ENCODE data around the gene DNAH8. TPM values are rescaled to one million over a fixed set of nuclear protein-coding genes. Genes with fewer than 3 reads are reported as not detected.

Gene DNAH8
- total and polyA plus RNA-seq, 2 donors (not counting 3 experiments of a cell fraction or from before 2014, with no cell fraction given), result 0.29 to 0.61 TPM

DNA sequence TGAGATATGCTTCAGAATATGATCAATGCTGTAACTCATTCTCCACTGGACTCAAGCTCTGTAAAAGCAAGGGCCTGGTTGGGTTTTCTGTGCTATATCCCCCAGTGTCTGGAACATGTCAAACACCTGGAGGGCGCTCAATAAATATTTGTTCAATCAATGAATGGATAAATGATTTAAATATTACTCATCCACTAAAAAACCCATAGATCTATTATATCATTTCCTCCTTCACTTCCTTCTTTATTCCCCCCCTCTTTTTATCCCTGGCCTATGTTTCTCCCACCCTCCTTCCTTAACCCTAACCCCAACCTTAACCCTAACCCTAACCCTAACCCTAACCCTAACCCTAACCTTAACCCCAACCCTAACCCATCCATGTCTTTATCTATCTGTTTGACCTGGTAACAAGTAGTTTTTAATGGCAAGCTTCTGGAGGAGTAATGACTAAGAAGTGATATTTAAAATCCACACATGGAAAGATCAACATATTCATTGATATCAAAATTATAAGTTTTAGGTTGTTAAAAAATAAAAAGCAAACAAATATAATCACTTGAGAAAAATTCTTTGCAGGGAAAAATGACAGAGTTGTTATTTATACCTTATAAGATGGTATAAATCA is 229.7 kb downstream of the DNAH8 start:
- Histone ChIP-seq H3K4me2 (ENCODE audit: insufficient read depth, low read length) (no peak overlapping the region), H3K9me3 (replicated peaks; ENCODE audit: control insufficient read depth, insufficient read depth, low read length) (no peaks in the 10 kb centered on the region), H3K4me1 (ENCODE audit: control insufficient read depth, extremely low read depth, insufficient read depth, low read length) (no peaks in the 10 kb centered on the region), H4K20me1 (replicated peaks; ENCODE audit: control insufficient read depth, extremely low read depth, insufficient read depth, low read length) (no peaks in the 10 kb centered on the region), H3K27me3 (ENCODE audit: control insufficient read depth in 2 of 2, insufficient read depth in 2 of 2, low read length in 2 of 2) (peaks cover 3 to 5% of the 10 kb centered on the region in 2 experiments), H3K36me3 (ENCODE audit: control insufficient read depth in 2 of 2, extremely low read depth in 1 of 2, insufficient read depth in 2 of 2, low read length in 2 of 2) (no peaks in the 10 kb centered on the region), H3K4me3 (replicated peaks in 1 of 3; ENCODE audit: insufficient read depth in 1 of 3, low read depth in 1 of 3, low read length in 3 of 3) (no peak overlapping the region), H3K27ac (ENCODE audit: insufficient read depth, low read depth, low read length) (no peak overlapping the region), H3K9me1 (replicated peaks; ENCODE audit: control insufficient read depth, extremely low read depth, insufficient read depth, low read length) (no peaks in the 10 kb centered on the region), H3K79me2 (ENCODE audit: control insufficient read depth, insufficient read depth, low read length) (no peaks in the 10 kb centered on the region), H2AFZ (ENCODE audit: low read depth, low read length) (no peak overlapping the region), H3K9ac (replicated peaks; ENCODE audit: extremely low read depth, insufficient read depth, low read length) (no peak overlapping the region)
- CTCF ChIA-PET, result no interaction called here
- TF ChIP-seq JUN (IDR thresholded peaks at IDR 0.05; ENCODE audit: borderline replicate concordance, insufficient read depth, insufficient read length, low read depth) (no peak), CTCF (IDR thresholded peaks at IDR 0.05; ENCODE audit: extremely low read depth in 1 of 2, insufficient read depth in 1 of 2, low read depth in 1 of 2, low read length in 2 of 2) (no peak), POLR2AphosphoS5 (IDR thresholded peaks at IDR 0.05; ENCODE audit: insufficient read depth, low read depth, low read length) (no peak), FOS (IDR thresholded peaks at IDR 0.05; ENCODE audit: borderline replicate concordance, insufficient read depth, low read length) (no peak)
- dilution Hi-C loops (cut with MboI; ENCODE audit: extremely low pct_ligation_motif_present, low sequenced_read_pairs), result no loop called here
- BruUV-seq (replicated peaks), result no TSS peak
- DNase-seq (ENCODE audit: low read depth, low spot score) (no peak), FAIRE-seq (peak; percentile 78)
- POLR2A ChIA-PET, result no interaction called here
- intact Hi-C loops (cut with micrococcal nuclease), result no loop called here

- H3K36me3 ChIP-seq (ENCODE audit: control insufficient read depth in 2 of 2, extremely low read depth in 1 of 2, insufficient read depth in 2 of 2, low read length in 2 of 2), result no peaks in the 10 kb centered on the region
- no peak overlapping the region for H2AFZ ChIP-seq (ENCODE audit: low read depth, low read length)
- no peak overlapping the region for H3K9ac ChIP-seq (replicated peaks; ENCODE audit: extremely low read depth, insufficient read depth, low read length)
- DNase-seq (ENCODE audit: low read depth, low spot score) (no peak), FAIRE-seq (no peak)
- no peaks in the 10 kb centered on the region for H3K79me2 ChIP-seq (ENCODE audit: control insufficient read depth, insufficient read depth, low read length)
- TF ChIP-seq FOS (IDR thresholded peaks at IDR 0.05; ENCODE audit: borderline replicate concordance, insufficient read depth, low read length) (no peak), JUN (IDR thresholded peaks at IDR 0.05; ENCODE audit: borderline replicate concordance, insufficient read depth, insufficient read length, low read depth) (no peak), MYC (IDR thresholded peaks at IDR 0.05; ENCODE audit: low read depth, low read length) (no peak), GATA2 (IDR thresholded peaks at IDR 0.05; ENCODE audit: insufficient read depth, insufficient read length, low read depth, low read length) (no peak), EZH2 (IDR thresholded peaks at IDR 0.05; ENCODE audit: borderline replicate concordance, low read depth, low read length, severe bottlenecking) (no peak), POLR2AphosphoS5 (IDR thresholded peaks at IDR 0.05; ENCODE audit: insufficient read depth, low read depth, low read length) (no peak)
- TF ChIP-seq, protein P1, sequence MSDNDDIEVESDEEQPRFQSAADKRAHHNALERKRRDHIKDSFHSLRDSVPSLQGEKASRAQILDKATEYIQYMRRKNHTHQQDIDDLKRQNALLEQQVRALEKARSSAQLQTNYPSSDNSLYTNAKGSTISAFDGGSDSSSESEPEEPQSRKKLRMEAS (IDR thresholded peaks at IDR 0.05; ENCODE audit: insufficient read depth, insufficient read length), result no peak
- no peak overlapping the region for H3K4me2 ChIP-seq (ENCODE audit: insufficient read depth, low read length)
- no peak overlapping the region for H3K27ac ChIP-seq (ENCODE audit: insufficient read depth, low read depth, low read length)
- no peak overlapping the region for H3K4me3 ChIP-seq (replicated peaks in 1 of 3; ENCODE audit: insufficient read depth in 1 of 3, low read depth in 1 of 3, low read length in 3 of 3)
- no peaks in the 10 kb centered on the region for H3K9me3 ChIP-seq (replicated peaks; ENCODE audit: control insufficient read depth, insufficient read depth, low read length)
- ChIA-PET POLR2A (no interaction called here), CTCF (no interaction called here)
- no peaks in the 10 kb centered on the region for H3K4me1 ChIP-seq (ENCODE audit: control insufficient read depth, extremely low read depth, insufficient read depth, low read length)
- no TSS peak for BruUV-seq (replicated peaks)
- H3K27me3 ChIP-seq (ENCODE audit: control insufficient read depth in 2 of 2, insufficient read depth in 2 of 2, low read length in 2 of 2), result peaks cover 1 to 5% of the 10 kb centered on the region in 2 experiments
- intact Hi-C loops (cut with micrococcal nuclease) (no loop called here), dilution Hi-C loops (cut with MboI; ENCODE audit: extremely low pct_ligation_motif_present, low sequenced_read_pairs) (no loop called here)
- no peaks in the 10 kb centered on the region for H3K9me1 ChIP-seq (replicated peaks; ENCODE audit: control insufficient read depth, extremely low read depth, insufficient read depth, low read length)
- no peaks in the 10 kb centered on the region for H4K20me1 ChIP-seq (replicated peaks; ENCODE audit: control insufficient read depth, extremely low read depth, insufficient read depth, low read length)
Observed at GRCh38 chr6:38955861-38956260, 240.8 kb downstream of the DNAH8 start.
